Measurements from ENCODE around the gene PLTP. TPM values are rescaled to one million over a fixed set of nuclear protein-coding genes. Genes with fewer than 3 reads are reported as not detected.
"Not testable (repeated sequence)": the region's sequence is repeated elsewhere in the genome, so short reads cannot be mapped to it uniquely, and the experiment has no call there.

The PLTP gene
- total and polyA plus RNA-seq, 4 donors, result 26.9 to 125 (median 80.7) TPM

DNA sequence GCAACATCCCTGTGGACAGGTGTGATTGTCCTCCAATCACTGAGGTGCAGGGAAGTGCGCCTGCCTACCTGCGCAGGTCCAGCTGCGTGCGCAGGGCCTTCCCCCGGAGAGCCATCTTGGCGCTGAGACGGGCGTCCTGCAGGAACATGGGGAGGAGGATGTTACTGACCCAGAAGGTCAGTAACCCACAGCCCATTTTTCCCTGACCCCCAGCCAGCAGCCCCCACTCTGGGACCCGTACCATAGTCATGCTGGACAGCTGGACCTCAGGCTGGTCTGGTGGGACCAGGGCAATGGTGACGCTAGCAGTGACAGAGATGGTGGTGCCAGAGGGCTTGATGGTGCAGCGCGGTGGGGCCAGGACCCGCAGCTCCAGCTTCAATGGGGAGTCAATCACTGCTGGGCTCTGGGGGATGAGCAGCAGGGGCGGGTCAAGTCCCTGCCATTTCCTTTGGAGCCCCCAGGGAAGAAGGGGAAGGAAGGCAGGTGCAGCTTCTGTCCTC, 9.7 kb downstream of the PLTP start:
- DNase-seq (no peak), ATAC-seq (ENCODE audit: insufficient read depth, low FRiP score) (no peak)
- 92 to 93% methylated on average over 14 of the region's 14 CpGs for WGBS, 2 donors
- no peak overlapping the region for H3K27ac ChIP-seq (ENCODE audit: low read depth in 1 of 2, low read length in 1 of 2)
- H3K4me1 ChIP-seq (ENCODE audit: control insufficient read depth in 5 of 5, insufficient read depth in 5 of 5, low read length in 5 of 5), result peaks cover 0 to 1% (median 0%) of the 10 kb centered on the region in 5 donors
- no peaks in the 10 kb centered on the region for H3K9me3 ChIP-seq (ENCODE audit: control insufficient read depth in 4 of 4, insufficient read depth in 3 of 4, low read length in 3 of 4)
- no peaks in the 10 kb centered on the region for H3K27me3 ChIP-seq (ENCODE audit: control insufficient read depth in 3 of 3, insufficient read depth in 3 of 3, low read length in 2 of 3)
- H3K9ac ChIP-seq (ENCODE audit: insufficient read depth in 1 of 2, low read length in 2 of 2), result no peak overlapping the region
- no peak overlapping the region for H3K4me3 ChIP-seq
- peaks cover 7 to 26% (median 16%) of the 10 kb centered on the region in 4 donors for H3K36me3 ChIP-seq (ENCODE audit: control insufficient read depth in 4 of 4, insufficient read depth in 4 of 4, low read length in 4 of 4)
- no peak for TF ChIP-seq CTCF (IDR thresholded peaks at IDR 0.05; ENCODE audit: control extremely low read depth, extremely low read depth)

DNA sequence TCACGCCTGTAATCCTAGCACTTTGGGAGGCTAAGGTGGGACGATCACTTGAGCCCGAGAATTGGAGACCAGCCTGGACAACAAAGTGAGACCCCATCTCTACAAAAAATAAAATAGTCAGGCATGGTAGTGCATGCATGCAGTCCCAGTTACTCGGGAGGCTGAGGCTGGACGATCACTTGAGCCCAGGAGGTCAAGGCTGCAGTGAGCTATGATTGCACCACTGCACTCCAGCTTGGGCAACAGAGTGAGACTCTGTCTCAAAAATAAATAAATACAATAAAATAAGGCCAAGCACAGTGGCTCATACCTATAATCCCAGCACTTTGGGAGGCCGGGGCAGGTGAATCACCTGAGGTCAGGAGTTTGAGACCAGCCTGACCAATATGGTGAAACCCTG, 10.6 kb downstream of the PLTP start:
- peaks cover 9 to 28% (median 18%) of the 10 kb centered on the region in 4 donors for H3K36me3 ChIP-seq (ENCODE audit: control insufficient read depth in 4 of 4, insufficient read depth in 4 of 4, low read length in 4 of 4)
- not testable (repeated sequence) for ATAC-seq (ENCODE audit: insufficient read depth, low FRiP score); H3K9me3 ChIP-seq (ENCODE audit: control insufficient read depth in 4 of 4, insufficient read depth in 3 of 4, low read length in 3 of 4); H3K27me3 ChIP-seq (ENCODE audit: control insufficient read depth in 3 of 3, insufficient read depth in 3 of 3, low read length in 2 of 3); H3K4me1 ChIP-seq (ENCODE audit: control insufficient read depth in 5 of 5, insufficient read depth in 5 of 5, low read length in 5 of 5); H3K4me3 ChIP-seq; DNase-seq; H3K27ac ChIP-seq (ENCODE audit: low read depth in 1 of 2, low read length in 1 of 2); H3K9ac ChIP-seq (ENCODE audit: insufficient read depth in 1 of 2, low read length in 2 of 2)
- WGBS, 2 donors, result 87 to 98% methylated on average over 6 of the region's 6 CpGs

DNA sequence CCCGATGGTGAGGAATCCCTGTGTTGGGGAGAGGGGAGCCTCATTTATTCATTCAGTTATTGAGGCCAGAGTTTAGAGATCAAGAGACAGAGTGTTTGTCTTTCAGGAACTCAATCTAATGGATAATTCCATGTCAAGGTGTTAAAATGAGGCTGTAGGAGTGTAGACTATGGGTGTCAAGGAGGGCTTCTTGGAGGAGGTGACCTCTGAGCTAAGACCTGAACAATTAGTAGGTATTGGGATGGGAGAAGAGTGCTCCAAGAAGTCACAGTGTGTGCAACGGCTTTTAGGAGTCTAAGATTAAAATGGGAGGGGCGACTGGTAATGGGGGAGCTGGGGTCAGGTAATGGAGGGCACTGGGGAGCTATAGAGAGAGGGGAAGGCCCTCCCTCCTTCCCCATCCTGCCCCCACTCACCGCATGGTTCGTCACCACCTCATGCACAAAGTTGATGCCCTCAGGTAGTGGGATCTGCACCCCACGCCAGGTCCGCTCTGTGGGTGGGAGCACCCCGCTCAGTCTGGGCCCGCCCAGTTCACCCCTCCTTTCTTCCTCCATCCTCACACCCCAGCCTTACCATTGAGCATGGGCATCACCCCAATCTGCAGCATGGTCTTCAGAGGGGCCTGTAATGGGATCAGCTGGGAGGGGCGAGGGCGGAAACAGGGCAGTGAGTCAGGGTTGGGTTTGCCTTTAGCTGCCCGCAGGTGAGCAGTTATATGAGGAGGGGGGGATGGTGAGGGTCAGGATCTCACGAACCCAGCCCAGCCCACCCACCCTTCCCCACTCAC, 12.7 kb downstream of the PLTP start:
- WGBS, 2 donors, result 91 to 92% methylated on average over 13 of the region's 13 CpGs
- DNase-seq, result no peak
- no peak for TF ChIP-seq CTCF (IDR thresholded peaks at IDR 0.05; ENCODE audit: control extremely low read depth, extremely low read depth)
- Histone ChIP-seq H3K4me1 (ENCODE audit: control insufficient read depth in 5 of 5, insufficient read depth in 5 of 5, low read length in 5 of 5) (peaks cover 0 to 1% (median 0%) of the 10 kb centered on the region in 5 donors), H3K36me3 (ENCODE audit: control insufficient read depth in 4 of 4, insufficient read depth in 4 of 4, low read length in 4 of 4) (peaks cover 9 to 38% (median 19%) of the 10 kb centered on the region in 4 donors), H3K9me3 (ENCODE audit: control insufficient read depth in 4 of 4, insufficient read depth in 3 of 4, low read length in 3 of 4) (no peaks in the 10 kb centered on the region), H3K4me3 (no peak overlapping the region), H3K27ac (ENCODE audit: low read depth in 1 of 2, low read length in 1 of 2) (no peak overlapping the region), H3K9ac (ENCODE audit: insufficient read depth in 1 of 2, low read length in 2 of 2) (no peak overlapping the region), H3K27me3 (ENCODE audit: control insufficient read depth in 3 of 3, insufficient read depth in 3 of 3, low read length in 2 of 3) (no peaks in the 10 kb centered on the region)
- ATAC-seq (ENCODE audit: insufficient read depth, low FRiP score), result no peak

- Histone ChIP-seq H3K27me3 (ENCODE audit: control insufficient read depth in 3 of 3, insufficient read depth in 3 of 3, low read length in 2 of 3) (no peaks in the 10 kb centered on the region), H3K9me3 (ENCODE audit: control insufficient read depth in 4 of 4, insufficient read depth in 3 of 4, low read length in 3 of 4) (no peaks in the 10 kb centered on the region), H3K9ac (ENCODE audit: insufficient read depth in 1 of 2, low read length in 2 of 2) (no peak overlapping the region), H3K27ac (ENCODE audit: low read depth in 1 of 2, low read length in 1 of 2) (no peak overlapping the region), H3K4me3 (no peak overlapping the region), H3K4me1 (ENCODE audit: control insufficient read depth in 5 of 5, insufficient read depth in 5 of 5, low read length in 5 of 5) (peaks cover 0 to 1% (median 0%) of the 10 kb centered on the region in 5 donors), H3K36me3 (ENCODE audit: control insufficient read depth in 4 of 4, insufficient read depth in 4 of 4, low read length in 4 of 4) (peaks cover 9 to 46% (median 23%) of the 10 kb centered on the region in 4 donors)
- DNase-seq (no peak), ATAC-seq (ENCODE audit: insufficient read depth, low FRiP score) (no peak)
- no peak for TF ChIP-seq CTCF (IDR thresholded peaks at IDR 0.05; ENCODE audit: control extremely low read depth, extremely low read depth)
- WGBS, 2 donors, result 89 to 90% methylated on average over 12 of the region's 12 CpGs
Measured at GRCh38 chr20:45898285-45898684, 13.7 kb downstream of the PLTP start.

Data from lung (tissue), 12 donors.